HG03025 (cell line): ENCODE measurements around the gene AURKB.

Source experiments
- ATAC-seq: cut with Tn5 transposase; IDR thresholded peaks from one replicate; pipeline ENCODE4 v1.9.1; 2021; ENCODE audit warnings: mild to moderate bottlenecking, moderate library complexity; ENCODE audit not compliant: unreplicated experiment, low FRiP score

Gene AURKB

DNA sequence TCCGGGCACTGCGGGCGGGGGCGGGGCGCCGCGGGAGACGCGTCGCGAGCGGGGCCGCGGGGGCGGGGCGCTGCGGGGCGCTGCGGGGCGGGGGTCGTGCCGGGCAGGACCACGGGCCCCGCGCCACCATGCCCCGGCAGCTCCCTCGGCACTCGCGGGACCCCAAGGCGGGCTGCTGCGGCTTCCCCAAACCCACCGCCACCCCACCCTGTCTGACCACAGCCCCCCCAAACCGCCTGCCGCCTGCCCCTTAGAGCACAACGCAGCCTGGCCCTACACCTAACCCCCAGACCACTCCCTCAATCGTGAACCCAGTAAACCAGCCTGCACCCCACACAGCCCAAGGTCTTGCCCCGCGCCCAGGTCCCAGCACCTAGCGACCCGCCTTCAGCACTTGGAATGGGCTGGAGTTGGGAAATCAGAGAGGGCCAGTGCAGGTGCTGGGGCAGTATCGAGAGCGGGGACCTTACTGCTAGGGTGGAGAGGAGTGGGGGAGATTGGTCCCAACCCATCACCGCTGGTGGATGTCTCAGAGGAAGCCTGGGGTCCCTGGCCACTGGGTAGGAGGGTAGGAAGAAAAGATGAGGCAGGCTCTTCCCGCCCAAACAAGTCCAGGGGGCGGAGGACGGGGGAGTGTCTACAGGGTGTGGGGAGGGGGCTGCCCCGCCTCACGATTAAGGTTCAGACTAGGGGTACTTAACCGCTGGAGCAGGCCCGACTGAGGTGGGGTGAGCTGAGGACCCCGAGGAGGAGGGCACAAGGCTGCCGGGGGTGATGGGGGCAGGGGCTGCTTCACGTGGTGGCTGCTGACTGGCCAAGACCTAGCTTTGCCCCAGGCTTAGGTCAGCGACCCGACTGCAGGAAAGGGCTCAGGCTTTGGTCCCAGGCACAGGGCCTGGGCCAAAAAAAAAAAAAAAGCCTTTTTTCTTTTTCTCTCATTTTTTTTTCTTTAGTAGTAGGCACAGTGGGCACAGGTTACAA lies 47.1 kb downstream of the AURKB start:
- ATAC-seq: no peak

DNA sequence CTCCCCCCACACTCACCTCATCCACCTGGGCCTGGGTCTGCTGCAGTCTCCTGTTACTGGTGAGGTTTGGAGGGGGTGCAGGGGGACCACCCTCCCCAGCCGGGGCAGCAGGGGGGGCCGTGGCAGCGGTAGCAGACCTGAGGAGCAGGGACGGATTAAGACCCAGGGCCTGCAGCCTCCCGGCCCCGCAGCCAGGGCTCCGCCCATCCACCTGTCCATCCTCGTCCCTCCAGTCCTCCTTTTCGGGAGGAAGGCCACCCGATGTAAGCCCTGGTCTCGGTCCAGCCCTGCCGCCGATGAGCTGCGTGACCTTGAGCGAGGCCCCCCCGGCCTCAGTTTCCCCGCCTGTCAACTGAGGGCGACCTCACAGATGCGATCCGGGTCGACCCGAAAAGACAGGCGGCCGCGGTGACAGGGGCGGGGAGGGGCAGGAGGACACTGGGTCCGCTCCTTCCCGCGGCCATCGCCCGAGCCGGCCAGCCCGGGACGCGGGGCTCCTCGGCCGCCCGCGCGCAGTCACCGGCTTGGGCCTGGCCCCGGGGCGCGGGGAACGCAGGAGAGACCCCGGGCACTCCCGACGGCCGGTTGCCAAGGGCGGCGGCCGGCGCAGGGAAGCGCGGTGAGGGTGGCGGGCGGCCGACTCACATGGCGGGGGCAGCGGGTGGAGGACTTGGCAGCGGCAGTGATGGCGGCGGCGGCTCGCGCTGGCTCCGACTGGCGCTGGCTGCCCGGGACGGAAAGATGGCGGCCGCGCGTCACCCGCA lies 48.0 kb downstream of the AURKB start, which contains the start of gene VAMP2:
Gene VAMP2 (minus strand): TSS at position 716 of the 764 bp plus-strand sequence. CDS start 69 bp downstream, at position 647.
- ATAC-seq: no peak

- ATAC-seq: no peak
Observed at GRCh38 chr17:8161289-8162232, 48.8 kb downstream of the AURKB start.

- ATAC-seq: no peak
Observed at GRCh38 chr17:8160741-8161221, 49.6 kb downstream of the AURKB start.

DNA sequence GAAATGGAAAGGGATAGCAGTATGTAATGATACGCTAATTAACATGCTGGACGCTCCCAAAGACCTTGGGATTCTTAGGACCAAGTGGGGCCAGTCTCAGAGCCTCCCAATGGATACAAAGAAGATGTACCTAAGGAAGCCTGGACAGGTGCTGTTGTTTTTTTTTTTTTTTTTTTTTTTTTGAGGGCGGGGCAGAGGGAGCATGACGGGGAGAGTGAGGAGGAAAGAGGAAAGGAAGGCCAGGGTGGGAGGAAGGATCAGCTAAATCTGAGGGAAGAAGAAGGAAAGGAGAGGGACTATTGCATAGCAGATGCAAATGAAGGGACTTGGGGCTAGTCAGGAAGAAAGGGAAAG lies 50.2 kb downstream of the AURKB start:
- no peak for ATAC-seq

DNA sequence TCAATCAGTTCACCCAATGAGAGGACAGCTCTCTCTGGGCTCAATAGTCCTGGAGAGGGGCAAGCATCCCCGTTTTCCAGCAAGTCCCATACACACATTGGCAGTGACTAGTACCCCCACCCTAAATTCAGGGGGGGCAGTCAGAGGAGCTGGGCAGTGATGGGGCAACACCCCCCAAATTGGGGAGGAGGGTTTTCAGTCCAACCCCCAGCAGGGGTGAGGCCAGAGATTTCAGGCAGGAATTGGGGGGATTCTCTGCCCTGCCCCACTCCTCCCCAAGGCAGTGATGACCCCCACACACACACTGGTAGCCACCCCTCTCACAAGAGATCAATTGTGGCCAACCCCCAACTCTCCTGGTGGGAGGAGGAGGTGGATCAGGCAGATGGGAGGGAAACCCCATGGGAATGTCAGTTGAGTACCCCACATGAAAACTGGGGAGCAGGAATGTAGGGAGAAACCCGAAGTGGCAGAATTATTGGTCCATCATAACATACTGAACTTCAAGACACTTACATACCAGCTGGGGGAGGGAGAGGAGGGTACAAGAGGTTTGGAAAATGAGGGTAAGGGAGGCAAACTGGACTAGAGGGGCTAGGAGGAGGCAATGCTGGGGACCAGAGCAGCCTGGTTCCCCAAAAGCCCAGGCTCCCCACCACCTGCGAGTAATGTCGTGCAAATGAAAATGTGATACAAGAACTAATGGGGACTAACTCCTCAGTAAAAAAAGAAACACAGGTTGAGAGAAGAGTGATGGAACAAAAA lies 50.7 kb downstream of the AURKB start:
- ATAC-seq: no peak

DNA sequence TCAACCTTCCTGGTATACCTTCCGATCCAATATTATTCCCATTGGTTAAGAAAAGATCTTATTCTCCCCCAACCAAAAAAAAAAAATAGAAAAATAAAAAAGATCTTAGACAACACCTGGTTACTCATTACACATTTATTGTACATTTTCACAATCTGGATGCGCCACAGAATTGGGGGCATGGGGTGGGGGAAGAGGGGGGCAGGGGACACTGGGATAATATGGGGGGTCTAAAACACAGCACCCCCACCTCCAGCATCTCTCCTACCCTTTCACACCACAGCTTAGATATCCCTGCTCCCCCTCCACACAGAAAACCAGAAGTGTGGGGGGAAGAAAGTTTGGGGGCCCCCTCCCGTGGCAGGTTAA lies 51.4 kb downstream of the AURKB start:
- ATAC-seq: no peak

DNA sequence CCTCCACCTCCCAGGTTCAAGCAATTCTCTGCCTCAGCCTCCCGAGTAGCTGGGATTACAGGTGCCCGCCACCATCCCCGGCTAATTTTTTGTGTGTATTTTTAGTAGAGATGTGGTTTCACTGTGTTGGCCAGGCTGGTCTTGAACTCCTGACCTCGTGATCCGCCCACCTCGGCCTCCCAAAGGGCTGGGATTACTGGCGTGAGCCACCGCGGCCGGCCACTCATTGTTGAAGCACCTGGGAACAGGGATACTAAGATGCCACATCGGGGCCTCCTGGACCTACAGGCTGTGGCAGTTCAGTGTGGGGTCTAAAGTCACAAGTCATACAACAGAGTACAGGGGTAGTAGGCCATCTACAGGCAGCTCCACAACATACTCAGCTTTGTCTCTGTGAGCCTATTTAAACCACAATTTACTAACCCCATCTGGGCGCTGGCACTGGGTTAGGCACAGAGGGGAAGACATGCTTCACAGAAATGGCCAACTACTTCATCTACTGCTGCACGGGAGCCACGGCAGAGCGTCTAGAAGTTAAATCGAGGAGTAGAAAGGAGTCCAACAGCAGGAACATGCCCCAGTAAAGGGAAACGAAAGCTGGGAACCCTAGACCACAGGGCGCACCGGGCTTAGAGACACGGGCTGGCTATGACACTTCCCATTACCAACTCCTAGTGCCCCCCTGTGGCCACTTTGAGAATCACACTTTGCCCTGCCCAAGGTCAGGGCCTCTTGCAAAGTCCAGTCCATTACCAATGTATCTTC lies 51.9 kb downstream of the AURKB start:
- ATAC-seq: no peak

DNA sequence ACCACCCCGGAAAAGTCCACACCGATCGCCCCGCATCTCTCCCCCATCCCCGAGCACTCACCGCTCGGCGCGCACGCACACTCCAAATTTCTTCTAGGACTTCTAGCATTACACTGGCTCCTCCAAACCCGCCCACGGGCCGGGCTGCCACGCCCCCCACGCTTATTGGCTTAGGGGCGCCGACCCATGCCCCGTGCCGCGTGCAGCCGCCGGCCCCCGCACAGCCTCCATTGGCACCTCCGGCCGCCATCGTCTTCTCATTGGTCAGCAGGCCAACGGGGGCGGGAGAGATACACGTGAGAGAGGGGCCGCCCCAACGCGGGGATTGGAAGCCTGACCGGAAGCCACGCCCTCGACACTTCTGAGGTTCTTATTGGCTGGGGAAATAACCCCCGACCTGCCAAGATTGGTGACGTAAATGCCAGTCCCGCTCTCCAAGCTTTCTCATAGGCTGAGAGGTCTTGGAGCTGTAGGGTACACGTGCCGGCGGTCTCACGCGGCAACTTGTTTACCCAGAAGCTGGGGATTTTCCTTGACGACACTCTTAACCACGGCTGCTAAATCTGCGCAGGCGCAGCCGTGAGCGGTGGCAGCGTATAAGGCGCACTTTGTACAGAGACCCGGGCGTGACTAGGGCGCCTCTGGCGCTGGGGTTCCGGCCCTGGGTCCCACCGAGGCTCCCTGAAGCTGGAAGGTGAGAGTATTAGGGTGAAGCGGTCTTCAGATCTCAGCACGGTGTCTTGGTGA lies 54.0 kb downstream of the AURKB start:
- peak; percentile 81 for ATAC-seq

- no peak for ATAC-seq
Observed at GRCh38 chr17:8155996-8156245, 54.5 kb downstream of the AURKB start.

DNA sequence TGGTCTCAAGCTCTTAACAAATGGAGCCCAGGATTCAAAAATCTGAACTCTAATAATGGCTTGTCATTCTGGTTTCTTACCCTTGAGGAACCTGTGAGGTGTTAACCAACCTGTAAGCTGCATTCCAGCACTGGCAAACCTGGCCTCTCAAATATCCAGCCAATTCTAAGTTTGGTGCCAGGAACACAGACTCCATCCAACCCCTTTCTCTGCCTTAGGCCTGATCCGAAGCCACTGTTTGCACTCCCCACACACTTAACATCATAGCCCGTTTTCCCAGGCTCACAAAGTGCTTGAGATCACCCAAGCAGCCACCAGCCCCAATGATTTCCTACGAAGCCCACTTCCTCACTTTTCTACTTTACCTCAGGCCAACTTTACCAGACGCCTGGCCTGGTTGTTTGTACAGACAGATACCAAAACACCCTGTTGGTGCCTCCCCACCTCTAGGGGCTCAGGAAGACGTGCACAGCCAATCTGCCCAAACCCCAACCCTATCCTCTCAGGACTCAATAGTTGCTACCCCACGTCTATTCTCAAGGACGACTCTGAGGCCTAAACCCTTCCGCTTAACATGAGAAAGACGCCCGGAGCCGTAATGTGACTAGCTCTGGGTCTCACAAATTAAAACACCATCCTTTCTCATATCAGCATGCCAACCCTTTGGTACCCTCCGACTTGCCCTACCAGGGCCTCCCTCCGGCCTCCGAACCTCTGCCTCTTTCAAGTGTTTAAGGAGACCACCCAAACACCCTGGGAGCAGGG lies 55.0 kb downstream of the AURKB start:
- no peak for ATAC-seq
